CD4-positive, alpha-beta T cell treated with Interleukin-6 for 4 hours (primary cell): Measurements from ENCODE around the gene EBF3.
"Not testable (repeated sequence)": the region's sequence is repeated elsewhere in the genome, so short reads cannot be mapped to it uniquely, and the experiment has no call there.

Source experiments
- DNase-seq: peaks from one replicate; pipeline ENCODE4 v3.0.0-alpha.2; 2020; ENCODE audit warnings: mixed read lengths

The EBF3 gene

DNA sequence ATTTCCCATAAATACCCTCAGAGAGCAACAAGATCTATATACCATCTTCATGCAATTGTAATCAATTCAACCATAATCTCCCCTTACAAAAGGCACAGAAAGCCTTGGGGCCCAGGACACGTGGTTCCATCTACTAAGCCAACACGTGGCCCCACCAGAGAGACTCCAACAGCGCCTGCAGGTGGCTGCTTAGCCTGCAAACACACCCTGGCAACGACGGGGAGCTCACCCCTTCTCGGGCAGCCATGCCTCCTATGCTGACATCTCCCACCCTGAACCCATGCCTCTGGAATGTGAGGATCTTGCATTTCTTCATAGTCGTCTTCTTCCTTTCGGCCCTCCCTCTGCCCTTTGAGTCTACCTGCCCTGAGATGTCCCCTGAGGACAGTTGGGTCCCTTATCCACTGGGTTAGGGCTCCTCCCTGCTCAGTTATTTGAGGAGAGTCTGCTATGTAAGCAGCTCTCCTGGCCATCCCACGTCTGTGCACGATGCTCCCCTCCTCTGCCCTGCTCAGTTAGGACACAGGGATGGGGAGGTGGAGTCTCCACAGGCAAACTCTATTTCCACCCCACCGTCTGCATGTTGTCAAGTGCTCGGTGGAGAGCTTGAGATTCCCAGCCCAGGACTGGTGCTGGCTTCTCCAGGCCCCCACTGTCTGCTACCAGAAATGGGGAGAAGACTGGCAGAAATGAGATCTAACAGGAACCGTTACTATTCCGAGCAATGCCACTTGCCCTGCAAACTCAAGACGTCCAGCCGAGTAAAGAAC, 36.5 kb downstream of the EBF3 start:
- no peak for DNase-seq

DNA sequence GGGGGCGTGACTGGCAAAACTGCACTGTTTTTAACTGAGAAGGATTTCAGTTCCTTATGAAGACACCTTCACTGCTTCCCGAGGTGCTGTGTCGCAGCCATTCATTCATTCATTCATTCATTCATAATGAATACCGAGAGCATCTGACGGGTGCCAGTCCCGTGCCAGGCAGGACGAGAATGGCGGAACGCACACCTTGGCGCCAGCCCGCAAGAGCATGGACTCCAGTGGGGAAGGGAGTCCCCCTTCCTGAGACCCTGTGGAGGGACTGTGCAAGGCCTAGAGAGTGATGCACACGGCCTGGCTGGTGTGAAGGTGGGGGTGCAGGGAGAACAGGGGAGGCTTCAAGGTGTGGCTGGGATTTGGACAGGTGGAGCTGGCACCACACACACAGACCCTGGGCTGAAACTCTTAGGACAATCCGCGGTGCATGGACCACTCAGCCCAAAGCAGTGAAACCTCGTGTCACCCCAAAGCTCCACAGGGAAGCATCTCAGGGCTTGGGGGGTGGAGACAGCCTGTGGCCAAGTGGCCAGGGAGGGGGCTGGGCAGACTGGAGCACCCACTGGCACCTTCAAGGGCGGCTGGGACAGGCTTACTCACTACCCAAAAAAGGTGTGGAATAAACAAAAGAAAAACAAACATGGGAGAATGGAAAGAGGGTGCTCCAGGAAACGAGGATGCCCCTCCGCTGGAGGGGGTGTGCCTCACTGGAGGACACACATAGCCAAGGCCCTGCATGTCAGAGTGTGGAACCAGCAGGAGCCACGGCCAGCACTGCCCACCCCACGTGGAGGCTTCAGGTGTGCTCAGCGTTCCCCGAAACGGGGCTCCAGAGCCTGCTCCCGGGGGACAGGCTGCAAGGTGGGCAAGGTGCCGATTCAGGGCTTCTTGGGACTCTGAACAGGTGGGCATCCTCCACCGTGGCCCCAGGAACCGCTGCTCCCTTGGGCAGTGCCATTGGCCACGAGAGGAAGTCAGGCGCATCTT, 37.7 kb downstream of the EBF3 start:
- no peak for DNase-seq

DNA sequence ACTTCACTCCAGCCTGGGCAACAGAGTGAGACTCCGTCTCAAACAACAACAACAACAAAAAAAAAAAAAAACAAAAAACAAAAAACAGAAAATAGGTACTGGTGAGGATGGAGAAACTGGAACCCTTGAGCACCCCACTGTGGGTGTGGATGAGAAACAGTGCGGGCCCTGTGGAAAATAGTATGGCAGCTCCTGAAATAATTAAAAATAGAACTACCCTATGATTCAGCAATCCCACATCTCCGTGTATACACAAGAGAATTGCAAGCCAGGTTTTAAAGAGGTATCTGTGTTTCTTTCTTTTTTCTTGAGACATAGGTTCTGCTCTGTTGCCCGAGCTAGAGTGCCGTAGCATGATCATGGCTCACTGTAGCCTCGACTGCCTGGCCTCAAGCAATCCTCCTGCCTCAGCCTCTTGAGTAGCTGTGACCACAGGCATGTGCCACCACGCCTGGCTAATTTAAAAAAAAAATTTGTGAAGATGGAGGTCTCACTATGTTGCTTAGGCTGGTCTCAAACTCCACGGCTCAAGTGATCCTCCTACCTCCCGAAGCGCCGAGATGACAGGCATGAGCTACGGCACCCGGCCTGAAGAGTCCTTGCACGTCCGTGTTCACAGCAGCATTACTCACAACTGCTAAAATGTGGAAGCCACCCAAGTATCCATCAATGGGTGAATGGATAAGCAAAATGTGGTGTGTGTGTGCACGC, 39.5 kb downstream of the EBF3 start:
- DNase-seq, result no peak

DNA sequence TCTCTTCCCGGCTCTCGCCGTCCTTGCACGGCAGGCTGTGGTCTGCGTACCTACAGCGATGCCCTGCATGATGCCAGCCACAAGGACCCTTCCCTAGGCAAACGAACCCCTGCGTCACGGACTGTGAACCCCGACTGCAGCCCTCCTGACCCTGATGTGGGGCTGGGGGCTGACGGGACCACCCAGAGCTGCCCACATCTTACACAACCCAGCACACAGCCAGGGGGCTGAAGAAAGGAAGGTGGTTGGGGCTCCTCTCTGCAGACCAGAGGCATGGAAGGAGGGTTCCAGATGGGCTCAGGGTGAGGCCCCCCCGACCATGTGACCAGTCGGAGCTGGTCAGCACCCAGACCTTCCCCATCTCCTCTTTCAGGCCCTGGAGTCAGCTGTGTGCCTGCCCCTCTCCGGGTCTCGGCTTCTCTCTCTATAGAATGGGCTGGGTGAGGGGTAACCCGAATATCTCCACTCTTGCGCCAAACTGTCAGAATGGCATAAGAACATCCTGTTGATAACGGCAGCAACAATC, 41.4 kb downstream of the EBF3 start:
- no peak for DNase-seq

DNA sequence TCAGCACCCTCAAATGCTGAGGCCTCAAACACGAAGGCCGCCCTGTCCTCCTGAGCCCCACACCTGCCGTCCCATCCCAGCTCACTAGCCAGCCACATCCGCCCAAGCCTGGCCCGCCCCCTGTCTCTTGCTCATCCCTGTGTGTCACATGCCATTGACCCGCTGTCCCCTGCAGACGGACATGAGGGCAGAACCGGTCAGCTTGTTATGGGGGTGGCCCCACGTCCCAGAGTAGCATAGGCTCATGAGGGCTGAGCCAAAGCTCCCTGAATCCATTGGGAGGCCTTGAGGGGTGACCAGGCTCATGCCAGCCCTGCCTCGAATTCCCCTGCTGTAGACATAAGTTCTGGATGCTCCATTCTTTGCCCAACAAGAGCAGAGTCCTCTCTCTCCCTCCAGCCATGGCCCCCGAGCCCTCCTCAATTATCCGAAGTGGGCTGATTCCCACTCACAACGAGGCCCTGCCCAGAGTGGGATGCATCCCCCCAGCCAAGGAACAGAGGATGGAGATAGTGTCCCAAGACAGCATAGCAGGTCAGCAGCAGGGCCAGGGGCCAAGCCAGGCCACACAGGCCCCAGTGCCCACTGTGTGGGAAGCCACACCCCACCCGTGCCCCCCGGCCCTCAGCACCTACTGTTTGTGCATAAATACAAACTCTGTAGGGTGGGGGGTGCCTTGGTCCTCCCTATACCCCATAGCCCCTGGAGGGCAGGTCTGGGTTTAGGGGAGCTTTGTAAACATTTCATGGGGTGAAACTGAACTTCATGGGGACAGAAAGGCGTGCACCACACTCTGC, 42.1 kb downstream of the EBF3 start:
- DNase-seq, result no peak

DNA sequence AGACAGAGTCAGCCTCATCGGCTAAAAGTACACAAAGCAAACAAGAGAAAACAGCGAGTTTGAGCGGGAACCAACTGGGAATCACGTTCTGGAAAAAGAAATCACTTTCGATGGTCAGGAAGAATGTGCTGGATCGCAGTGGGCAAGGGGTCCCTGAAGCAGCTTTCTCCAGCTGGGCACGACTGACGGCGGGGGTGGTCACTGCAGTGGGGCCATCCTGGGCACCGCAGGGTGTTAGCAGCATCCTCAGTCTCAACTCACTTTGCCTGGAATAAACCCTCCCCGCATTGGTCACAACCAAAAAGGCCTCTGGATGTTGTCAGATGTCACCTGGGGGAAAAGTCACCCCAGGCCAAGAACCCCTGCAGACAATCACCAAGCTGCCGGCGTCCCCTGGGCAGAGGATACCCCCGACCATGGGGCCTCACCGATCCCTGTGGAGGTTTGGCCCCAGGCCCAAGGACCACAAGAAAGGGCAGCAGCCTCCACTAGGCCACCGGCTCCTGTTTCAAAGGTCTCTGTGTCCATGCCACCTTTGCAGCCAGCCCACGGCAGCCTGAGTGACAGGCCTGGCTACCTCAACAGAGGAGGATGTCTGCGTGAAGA, 42.9 kb downstream of the EBF3 start:
- DNase-seq, result no peak

DNA sequence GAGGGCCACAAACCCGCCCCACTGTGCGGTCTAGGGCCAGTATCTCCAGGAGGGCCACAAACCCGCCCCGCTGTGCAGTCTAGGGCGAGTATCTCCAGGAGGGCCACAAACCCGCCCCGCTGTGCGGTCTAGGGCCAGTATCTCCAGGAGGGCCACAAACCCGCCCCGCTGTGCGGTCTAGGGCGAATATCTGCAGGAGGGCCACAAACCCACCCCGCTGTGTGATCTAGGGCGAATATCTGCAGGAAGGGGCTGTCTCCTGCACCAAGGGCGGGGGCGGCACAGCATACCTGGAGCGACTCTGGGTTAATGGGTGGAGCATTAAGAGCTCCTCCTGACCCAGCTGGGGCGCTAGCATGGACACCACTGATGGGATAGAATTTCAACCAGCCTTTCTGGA, 43.9 kb downstream of the EBF3 start:
- not testable (repeated sequence) for DNase-seq

DNA sequence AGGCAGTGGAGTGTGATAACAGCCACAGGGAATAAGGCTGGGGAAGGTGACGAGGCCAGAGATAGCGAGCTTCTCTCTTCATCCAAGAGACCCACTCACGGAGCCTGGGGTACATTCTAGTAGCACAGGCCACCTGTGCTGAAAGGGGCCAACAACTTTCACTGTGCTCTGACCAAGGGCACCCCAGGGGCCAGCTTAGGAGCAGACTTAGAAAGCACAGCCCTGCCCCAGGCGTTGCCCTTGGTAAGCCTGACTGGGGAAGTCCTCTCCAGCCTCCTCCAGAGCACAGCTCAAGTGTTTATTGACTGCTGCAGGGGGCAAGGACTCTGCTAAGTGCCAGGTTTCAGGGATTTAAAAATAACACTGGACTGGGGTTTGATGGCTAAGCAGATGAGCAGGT, 44.7 kb downstream of the EBF3 start:
- no peak for DNase-seq

DNA sequence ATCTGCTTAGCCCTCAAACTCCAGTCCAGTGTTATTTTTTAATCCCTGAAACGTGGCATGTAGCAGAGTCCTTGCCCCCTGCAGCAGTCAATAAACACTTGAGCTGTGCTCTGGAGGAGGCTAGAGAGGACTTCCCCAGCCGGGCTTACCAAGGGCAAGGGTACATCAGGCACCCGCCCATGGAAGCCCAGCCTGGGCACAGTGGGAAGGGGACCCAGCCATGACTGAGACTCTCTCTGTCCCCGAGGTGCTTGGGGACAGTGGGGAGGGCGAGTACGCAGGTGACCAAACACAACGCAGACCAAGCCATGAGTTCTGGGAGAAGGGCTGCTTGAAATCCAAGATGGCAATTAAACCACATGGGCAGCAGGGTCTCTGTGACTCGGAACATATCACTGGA, 45.2 kb downstream of the EBF3 start:
- DNase-seq, result no peak

DNA sequence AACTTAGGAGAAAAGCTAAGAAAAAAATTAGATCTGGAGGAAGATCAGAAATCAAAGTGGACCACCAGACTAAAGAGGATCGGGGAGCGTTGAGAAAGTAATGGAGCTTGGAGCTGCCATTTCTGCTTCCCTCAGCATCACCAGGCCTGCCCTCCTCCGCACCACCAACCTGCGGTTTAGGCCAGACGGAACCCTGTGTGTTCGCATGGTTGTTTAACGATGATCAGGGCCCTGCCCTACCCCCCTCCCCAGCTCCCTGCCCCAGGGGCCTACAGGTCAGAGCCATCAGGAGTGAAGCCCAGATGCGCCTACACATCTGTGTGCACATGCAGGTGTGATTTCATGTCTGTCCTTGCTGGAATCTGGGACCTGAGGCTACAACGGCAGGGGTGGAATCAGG, 45.7 kb downstream of the EBF3 start:
- DNase-seq, result no peak

DNA sequence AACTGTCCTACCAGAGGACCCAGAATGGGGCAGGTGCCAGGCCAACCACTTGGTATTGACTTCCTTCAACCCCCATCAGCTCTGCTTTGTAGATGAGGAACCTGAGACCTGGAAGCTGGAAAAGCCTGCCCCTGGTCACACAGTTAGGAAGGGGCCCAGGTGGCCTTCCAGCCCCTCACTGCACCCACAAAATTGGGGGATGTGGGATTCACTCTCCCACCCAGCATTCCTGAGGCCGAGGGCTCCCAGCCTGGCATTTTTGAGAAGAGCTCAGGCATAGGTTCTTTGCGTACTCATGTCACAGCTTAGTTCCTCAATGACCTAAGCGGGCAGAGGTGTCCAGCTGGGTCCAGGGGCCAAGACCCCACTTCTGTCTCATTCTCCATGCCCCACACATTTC, 46.1 kb downstream of the EBF3 start:
- no peak for DNase-seq

DNA sequence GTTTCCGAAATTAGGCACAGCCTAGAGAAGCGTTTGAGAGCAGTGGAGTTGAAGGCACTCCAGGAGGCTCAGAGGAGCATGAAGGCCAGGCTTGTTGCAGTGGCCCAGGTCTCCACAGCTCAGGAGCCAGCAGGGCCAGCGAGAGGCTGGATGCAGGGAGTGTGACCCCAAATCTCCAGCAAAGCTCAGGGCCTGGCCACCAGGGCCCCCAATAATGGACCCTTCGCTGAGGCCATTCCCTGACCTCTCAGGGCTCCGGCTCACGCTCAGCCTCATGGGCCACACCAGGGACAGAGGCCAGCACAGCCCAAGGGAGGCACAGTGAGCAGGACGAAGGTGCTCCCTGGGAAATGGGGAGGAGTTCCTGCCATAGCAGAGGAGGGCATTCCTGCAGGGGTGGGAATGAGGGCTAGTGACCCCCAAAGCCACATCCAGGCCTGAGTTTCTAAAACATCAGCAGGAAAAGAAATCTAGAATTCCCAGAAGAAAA, 47.5 kb downstream of the EBF3 start:
- DNase-seq, result no peak

DNA sequence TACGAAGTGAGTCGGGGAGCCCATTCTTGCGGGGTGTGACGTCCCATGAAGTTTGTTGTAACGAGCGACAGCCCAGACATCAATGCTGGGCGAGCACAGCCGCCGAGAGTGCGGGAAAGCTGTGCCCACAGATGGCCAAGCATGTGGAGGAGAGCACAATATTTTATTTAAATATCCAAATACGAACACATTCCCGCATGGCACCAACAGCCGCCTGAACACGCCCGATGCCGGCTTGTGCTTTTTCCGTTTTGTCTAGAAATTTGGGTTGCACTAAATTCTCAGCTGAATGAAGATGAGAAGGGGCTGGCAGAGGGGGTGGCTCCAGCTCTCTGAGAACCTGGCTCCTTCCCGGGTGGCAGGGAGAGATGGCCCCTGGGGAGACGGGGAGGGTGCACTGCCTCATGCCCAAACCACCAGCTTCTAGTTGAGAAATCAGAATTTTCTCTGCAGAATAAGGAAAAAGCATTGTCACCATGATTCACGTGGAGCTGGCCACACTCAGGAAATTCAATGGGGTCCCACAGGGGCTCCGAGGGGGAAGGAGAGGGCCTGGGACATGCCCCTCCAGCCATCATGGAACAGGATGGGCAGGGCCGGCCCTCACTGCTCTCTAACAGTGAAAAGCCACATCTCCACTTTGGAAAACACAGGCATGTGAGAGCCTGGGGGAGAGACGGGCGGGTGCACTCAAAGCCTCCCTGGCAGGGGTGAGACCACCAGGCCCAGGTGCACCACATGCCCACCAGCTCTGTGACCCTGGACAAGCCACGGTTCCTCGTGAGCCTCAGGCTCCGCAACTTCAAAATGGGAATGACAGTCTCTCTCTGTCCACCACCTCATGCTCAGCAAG, 48.3 kb downstream of the EBF3 start:
- no peak for DNase-seq

DNA sequence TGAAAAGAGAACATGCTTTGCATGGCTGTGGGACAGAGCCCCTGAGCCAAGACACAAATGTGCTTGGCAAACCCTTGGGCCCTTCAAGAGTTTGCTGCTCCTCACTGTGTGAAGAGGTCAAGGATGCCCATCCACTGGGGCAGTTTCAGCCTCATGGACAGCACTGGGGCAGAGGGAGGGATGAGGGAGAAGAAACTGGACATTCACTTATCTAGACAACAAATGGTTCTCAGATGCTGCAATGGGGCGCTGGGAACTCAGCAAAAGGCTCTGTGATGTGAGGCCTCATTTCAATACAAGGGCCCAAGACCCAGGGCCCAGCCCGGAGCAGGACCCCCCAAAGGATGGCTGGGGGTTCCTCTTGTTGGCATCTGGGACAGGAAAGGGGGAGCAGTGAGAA, 49.1 kb downstream of the EBF3 start:
- no peak for DNase-seq

DNA sequence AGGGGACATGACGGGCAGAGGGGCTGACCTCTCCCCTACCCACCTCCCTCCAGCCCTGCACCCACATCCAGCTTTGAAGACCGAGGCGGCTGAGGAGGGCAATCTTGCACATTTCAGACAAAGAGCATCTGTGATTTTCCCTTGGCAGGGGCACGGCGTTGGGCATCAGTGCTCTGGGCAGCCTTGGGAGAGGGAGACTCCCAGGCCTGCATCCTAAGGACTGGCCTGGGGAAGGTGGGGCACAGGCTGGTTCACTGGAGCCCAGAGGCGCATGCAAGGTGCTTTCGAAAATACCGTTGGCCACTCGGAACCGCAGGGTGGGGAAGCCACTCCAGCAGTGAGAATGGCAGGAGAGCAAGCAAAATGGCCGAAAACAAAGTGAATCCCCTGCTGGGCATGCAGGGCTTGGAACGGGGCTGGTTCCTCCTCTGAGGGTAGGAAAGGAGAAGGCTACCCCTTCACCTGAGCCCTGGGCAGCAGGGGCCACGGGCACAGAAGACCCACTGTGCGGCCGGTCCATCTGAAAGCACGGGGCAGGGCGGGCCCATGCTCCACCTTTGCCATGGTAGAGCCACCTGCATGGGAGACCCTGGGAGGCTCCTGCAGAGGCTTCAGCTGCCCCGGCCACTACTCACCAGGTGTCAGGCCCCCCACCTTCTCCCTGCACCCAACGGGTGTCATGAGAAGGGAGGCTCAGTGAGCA, 49.8 kb downstream of the EBF3 start:
- DNase-seq, result no peak

DNA sequence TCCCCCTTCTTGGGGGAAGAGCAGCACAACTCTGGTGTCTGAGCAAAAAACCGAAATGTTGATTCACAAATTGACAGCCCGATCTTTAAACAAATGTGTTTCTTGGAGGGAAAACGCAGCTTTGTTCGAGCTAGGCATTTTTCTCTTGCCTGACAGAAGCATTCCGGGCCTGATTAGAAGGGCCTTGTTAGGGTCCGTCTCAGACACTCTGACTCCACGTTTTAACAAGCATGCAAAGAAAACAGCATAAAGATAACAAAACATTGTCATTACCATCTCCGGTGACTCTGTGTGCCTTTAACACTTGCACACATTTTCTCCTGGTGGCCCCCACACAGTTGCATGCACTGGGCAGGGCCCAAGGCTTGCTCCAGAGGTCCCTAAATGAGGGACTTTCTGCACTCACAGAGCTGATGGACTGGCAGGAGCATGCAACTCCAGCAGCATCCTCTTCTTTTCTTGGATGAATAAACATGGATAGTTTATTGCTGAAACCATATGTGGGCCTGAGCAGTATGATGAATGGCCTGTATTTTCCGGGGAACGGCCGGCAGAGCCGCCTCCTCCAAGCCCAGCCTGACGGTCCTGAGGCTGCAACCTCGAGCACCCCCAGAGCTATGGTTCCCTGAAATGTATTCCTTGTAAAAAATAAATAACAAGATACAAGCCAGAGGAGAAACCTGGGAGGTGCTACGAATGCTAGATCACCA, 50.9 kb downstream of the EBF3 start:
- no peak for DNase-seq

DNA sequence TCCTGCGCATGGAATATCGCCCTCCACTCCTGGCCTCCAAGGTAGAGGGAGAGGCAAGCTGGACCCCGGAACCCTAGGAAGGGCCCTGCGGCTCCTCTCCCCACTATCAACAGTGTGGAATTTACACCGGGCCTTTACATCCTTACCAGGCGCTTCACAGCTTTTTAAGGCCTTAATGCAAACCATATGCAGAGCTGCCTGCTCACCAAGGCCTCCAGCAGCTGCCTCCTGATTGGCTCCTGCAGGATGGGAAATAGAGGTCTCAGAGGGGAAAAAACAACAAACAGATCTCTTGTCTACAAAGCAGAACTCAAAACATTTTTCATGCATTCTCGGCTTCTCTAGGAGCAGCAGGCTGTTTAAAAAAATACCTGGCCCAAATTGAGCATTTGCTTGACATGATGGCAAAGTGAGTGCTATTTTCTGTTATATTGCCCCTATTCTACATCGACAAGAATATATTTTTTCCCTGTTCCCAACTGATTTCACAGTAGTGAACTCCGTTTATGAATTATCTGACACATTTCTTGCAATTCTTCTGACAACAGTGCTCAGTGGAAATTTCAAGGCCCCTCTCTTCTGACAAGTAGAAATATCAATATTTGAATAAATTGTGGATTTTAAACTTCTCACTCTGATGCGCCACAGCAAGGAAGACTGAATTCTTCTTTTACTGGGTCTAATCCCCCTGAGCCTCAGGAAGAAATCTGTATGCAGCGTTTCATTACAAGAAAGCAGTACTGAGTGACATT, 51.7 kb downstream of the EBF3 start:
- DNase-seq, result no peak

DNA sequence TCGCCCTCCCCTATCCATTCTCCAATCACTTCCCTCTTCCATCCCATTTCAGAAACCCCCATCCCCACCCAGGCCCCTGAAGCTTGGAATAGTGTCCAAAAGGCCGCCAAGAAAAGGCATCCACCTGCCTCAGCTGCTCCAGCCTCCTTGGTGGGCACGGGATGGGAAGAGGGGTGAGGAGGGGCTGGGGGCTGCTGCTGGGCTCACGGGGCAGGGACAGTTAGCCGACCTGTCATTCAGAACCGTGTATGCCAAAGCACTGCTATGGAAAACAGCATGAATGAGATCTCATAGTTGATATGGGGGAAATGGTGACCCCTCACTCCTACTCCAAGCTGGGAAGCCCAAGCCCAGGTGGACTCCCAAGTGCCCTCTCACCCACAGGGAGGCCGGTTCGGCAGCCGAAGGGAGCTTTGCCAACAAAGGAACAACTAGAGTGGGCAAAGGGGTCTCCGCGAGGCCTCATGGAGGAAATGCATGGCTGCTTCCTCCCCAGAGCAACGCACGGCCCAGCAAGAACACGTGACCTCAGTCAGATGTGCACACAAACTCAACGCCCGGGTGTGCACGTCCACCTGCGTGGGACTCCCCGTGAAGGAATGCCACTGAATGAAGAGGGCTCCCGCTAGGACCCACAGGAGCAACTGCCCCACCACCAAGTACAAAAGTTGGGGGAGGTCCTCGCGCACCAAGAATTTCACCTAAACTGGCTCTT, 52.5 kb downstream of the EBF3 start:
- no peak for DNase-seq
